Keratinocyte (primary cell): Measurements from ENCODE around the gene GPHA2. TPM values are rescaled to one million over a fixed set of nuclear protein-coding genes. Genes with fewer than 3 reads are reported as not detected.

Experiments used
- DNase-seq: peaks from one replicate; pipeline ENCODE4 v3.0.0-alpha.2; 2011; ENCODE audit warnings: low read depth, missing footprints, low spot score
- FAIRE-seq: peaks from 2 replicates; lab custom pipeline; 2011; peaks lifted over from hg19 to GRCh38; lab: Jason Lieb, UNC
- H2AFZ ChIP-seq: 2 replicates; pipeline ENCODE4 v1.6.0; 2012; ENCODE audit warnings: low read length, control low read depth, inconsistent platforms; ENCODE audit not compliant: control insufficient read depth
- H3K27ac ChIP-seq: 2 replicates; pipeline ENCODE4 v1.5.1; 2011; ENCODE audit warnings: low read length; ENCODE audit not compliant: control insufficient read depth, insufficient read depth
- H3K27me3 ChIP-seq: 3 replicates; pipeline ENCODE4 v1.6.0; 2011; ENCODE audit warnings: low read length; ENCODE audit not compliant: control insufficient read depth, insufficient read depth; ENCODE audit errors: extremely low read depth
- H3K36me3 ChIP-seq, 2 experiments: 2 replicates in 1 of 2; 3 replicates in 1 of 2; pipeline ENCODE4 v1.5.1; 2011; ENCODE audit warnings: low read length in 2 of 2, mild to moderate bottlenecking in 1 of 2; ENCODE audit not compliant: control insufficient read depth in 2 of 2, insufficient read depth in 2 of 2; ENCODE audit errors: extremely low read depth in 1 of 2
- H3K4me1 ChIP-seq: 3 replicates; pipeline ENCODE4 v1.5.1; 2011; ENCODE audit warnings: low read length; ENCODE audit not compliant: control insufficient read depth, insufficient read depth; ENCODE audit errors: extremely low read depth
- H3K4me2 ChIP-seq: 3 replicates; pipeline ENCODE4 v1.6.0; 2011; ENCODE audit warnings: low read depth, low read length; ENCODE audit not compliant: control insufficient read depth, insufficient read depth; ENCODE audit errors: extremely low read depth
- H3K4me3 ChIP-seq, 3 experiments: fragments of 200-600 bp in 1 of 3; sonication (generic) in 1 of 3; 2 replicates in 2 of 3; 3 replicates in 1 of 3; pipeline ENCODE4 v1.5.1; 2011 to 2016; ENCODE audit warnings: low read length in 3 of 3, mild to moderate bottlenecking in 3 of 3, control low read depth in 2 of 3, inconsistent platforms in 1 of 3, low read depth in 1 of 3, mixed read lengths in 1 of 3, mixed run types in 1 of 3, moderate library complexity in 1 of 3; ENCODE audit not compliant: control insufficient read depth in 2 of 3, insufficient read depth in 2 of 3; ENCODE audit errors: extremely low read depth in 1 of 3
- H3K79me2 ChIP-seq: 2 replicates; pipeline ENCODE4 v1.6.0; 2012; ENCODE audit warnings: low read length; ENCODE audit not compliant: control insufficient read depth, insufficient read depth
- H3K9ac ChIP-seq: 3 replicates; pipeline ENCODE4 v1.6.0; 2011; ENCODE audit warnings: low read length; ENCODE audit not compliant: control insufficient read depth, insufficient read depth; ENCODE audit errors: extremely low read depth
- H3K9me1 ChIP-seq: 3 replicates; pipeline ENCODE4 v1.6.0; 2011; ENCODE audit warnings: low read length; ENCODE audit not compliant: control insufficient read depth, insufficient read depth; ENCODE audit errors: extremely low read depth
- H3K9me3 ChIP-seq: 2 replicates; pipeline ENCODE4 v1.5.1; 2012; ENCODE audit warnings: low read depth, low read length; ENCODE audit not compliant: control insufficient read depth
- H4K20me1 ChIP-seq: 3 replicates; pipeline ENCODE4 v1.6.0; 2011; ENCODE audit warnings: low read length; ENCODE audit not compliant: control insufficient read depth, insufficient read depth; ENCODE audit errors: extremely low read depth
- CTCF ChIP-seq, 3 experiments: IDR thresholded peaks in 1 of 3; conservative IDR thresholded peaks in 1 of 3; optimal IDR thresholded peaks in 1 of 3; 2 replicates in 2 of 3; 3 replicates in 1 of 3; pipeline versions ENCODE3 to v1.5.1; 2011; ENCODE audit warnings: low read length in 3 of 3, mild to moderate bottlenecking in 3 of 3, moderate library complexity in 2 of 3, control low read depth in 1 of 3, inconsistent platforms in 1 of 3; ENCODE audit not compliant: insufficient read depth in 2 of 3; ENCODE audit errors: extremely low read depth in 1 of 3
- EZH2 ChIP-seq: IDR thresholded peaks from one replicate; pipeline ENCODE4 v1.6.1; 2012; ENCODE audit warnings: inconsistent platforms, mild to moderate bottlenecking, low read length, moderate library complexity
- dilution Hi-C: fragments of 300-500 bp; cut with MboI; formaldehyde crosslinking; loops from one replicate; pipeline ENCODE4 v1.7.0; 2020; ENCODE audit warnings: low sequenced_read_pairs; ENCODE audit not compliant: extremely low pct_ligation_motif_present
- polyA plus RNA-seq, 5 experiments: library from polyadenylated mRNA; depleted of rRNA in 3 of 5; stranded (reverse) in 3 of 5; stranded (forward) in 1 of 5; unstranded in 1 of 5; fragments of >200 nt; gene quantifications; 1 replicate in 1 of 5; 2 replicates in 3 of 5; 3 replicates in 1 of 5; pipeline versions ENCODE4 v1.2.1 to v1.2.3, GENCODE V29; 2011 to 2012; ENCODE audit warnings: missing spikeins in 2 of 5, low read depth in 1 of 5, low replicate concordance in 1 of 5

GPHA2 gene
- polyA plus RNA-seq, 1 donor (not counting 4 experiments of a cell fraction or from before 2014, with no cell fraction given) = 0.08 TPM

- H2AFZ ChIP-seq = no peak overlapping the region
- H3K36me3 ChIP-seq = peaks cover 11 to 30% of the 10 kb centered on the region in 2 experiments
- dilution Hi-C loops = no loop called here
- no peaks in the 10 kb centered on the region for H4K20me1 ChIP-seq
- H3K9ac ChIP-seq = peak overlapping the region; percentile 31
- peak overlapping the region; percentile 42 for H3K27ac ChIP-seq
- H3K9me1 ChIP-seq = no peaks in the 10 kb centered on the region
- FAIRE-seq = peak; percentile 86
- H3K9me3 ChIP-seq = no peaks in the 10 kb centered on the region
- no peak for TF ChIP-seq CTCF (optimal IDR thresholded peaks at IDR 0.05 in 1 of 3, IDR thresholded peaks at IDR 0.05 in 1 of 3, conservative IDR thresholded peaks at IDR 0.05 in 1 of 3; ENCODE audit: extremely low read depth in 1 of 3, insufficient read depth in 2 of 3, low read length in 3 of 3)
- no peak for TF ChIP-seq EZH2
- no peak for DNase-seq
- no peaks in the 10 kb centered on the region for H3K27me3 ChIP-seq
- H3K4me3 ChIP-seq = no peak overlapping the region
- H3K79me2 ChIP-seq = no peaks in the 10 kb centered on the region
- peak overlapping the region; percentile 14 for H3K4me2 ChIP-seq
- peaks cover 10% of the 10 kb centered on the region for H3K4me1 ChIP-seq
These were observed 35.4 kb downstream of the GPHA2 start for GRCh38 chr11:64900263-64900678.

GRCh38 chr11:64898541-64898940 is 37.2 kb downstream of the GPHA2 start:
- H3K4me2 ChIP-seq = no peak overlapping the region
- no peaks in the 10 kb centered on the region for H3K9me1 ChIP-seq
- H3K4me3 ChIP-seq = no peak overlapping the region
- no peaks in the 10 kb centered on the region for H3K9me3 ChIP-seq
- no peak overlapping the region for H3K9ac ChIP-seq
- H4K20me1 ChIP-seq = no peaks in the 10 kb centered on the region
- FAIRE-seq (no peak), DNase-seq (no peak)
- no peak overlapping the region for H2AFZ ChIP-seq
- H3K27me3 ChIP-seq = no peaks in the 10 kb centered on the region
- H3K79me2 ChIP-seq = no peaks in the 10 kb centered on the region
- peaks cover 11 to 31% of the 10 kb centered on the region in 2 experiments for H3K36me3 ChIP-seq
- TF ChIP-seq EZH2 (no peak), CTCF (optimal IDR thresholded peaks at IDR 0.05 in 1 of 3, IDR thresholded peaks at IDR 0.05 in 1 of 3, conservative IDR thresholded peaks at IDR 0.05 in 1 of 3; ENCODE audit: extremely low read depth in 1 of 3, insufficient read depth in 2 of 3, low read length in 3 of 3) (no peak)
- H3K27ac ChIP-seq = no peak overlapping the region
- dilution Hi-C loops = no loop called here
- peaks cover 10% of the 10 kb centered on the region for H3K4me1 ChIP-seq
